ENCODE data around the gene CRTC3.
"Not testable (repeated sequence)": the region's sequence is repeated elsewhere in the genome, so short reads cannot be mapped to it uniquely, and the experiment has no call there.

Gene CRTC3

DNA sequence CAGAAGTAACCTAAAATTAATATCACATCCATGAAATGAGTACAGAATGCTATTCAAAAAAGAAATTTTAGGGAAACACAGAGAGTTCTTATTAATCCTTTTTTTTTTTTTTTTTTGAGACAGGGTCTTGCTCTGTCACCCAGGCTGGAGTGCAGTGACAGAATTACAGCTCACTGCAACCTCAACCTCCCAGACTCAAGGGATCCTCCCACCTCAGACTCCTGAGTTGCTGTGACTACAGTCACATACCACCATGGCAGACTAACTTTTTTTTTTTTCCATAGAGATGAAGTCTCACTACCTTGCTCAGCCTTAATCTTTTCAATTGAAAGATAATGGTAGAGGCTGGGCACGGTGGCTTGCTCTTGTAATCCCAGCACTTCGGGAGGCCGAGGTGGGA is 6.3 kb upstream of the CRTC3 start:
- no peak for DNase-seq (ENCODE audit: low read depth)

DNA sequence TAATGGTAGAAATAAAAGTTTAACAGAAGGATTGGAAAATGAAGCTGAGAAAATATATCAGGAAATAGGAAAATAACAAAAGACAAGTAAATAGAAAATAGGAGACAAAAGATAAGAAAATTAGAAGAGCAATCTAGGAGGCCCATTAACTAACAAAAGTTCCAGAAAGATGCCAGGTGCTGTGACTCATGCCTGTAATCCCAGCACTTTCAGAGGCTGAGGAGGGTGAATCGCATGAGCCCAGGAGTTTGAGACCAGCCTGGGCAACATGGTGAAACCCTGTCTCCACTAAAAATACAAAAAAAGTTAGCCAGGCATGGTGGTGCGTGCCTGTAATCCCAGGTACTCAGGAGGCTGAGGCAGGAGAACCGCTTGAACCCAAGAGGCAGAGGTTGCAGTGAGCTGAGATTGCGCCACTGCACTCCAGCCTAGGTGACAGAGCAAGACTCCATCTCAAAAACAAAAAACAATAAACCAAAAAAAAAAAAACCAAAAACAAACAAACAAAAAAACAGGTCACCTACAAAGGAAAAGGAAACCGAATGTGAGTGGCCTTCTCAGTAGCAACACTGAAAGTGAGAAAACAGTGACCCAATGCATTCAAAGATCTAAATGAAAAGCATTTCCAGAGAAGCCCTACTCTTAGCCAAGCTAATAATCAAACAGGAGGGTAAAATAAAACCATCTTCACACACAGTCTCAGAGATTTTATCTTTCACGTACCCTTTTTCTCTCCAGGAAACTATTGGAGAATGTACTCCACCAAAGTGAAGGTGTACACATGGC is 5.5 kb upstream of the CRTC3 start:
- not testable (repeated sequence) for DNase-seq (ENCODE audit: low read depth)

DNA sequence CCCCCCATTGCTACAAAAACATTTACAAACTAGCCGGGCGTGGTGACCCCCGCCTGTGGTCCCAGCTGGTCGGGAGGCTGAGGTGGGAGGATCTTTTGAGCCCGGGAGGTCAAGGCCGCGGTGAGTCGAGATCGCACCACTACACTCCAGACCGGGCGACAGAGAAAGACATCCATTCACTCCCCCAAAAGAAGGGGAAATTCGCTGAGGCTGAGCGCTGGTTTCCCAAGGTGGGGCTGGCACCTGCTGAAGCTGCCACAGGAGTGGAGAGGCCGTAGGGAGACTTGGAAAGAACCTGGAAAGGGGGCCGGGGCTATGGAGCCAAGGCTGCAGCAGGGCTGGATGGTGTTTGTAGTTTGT is 732 bp upstream of the CRTC3 start:
- no peak for DNase-seq (ENCODE audit: low read depth)

DNA sequence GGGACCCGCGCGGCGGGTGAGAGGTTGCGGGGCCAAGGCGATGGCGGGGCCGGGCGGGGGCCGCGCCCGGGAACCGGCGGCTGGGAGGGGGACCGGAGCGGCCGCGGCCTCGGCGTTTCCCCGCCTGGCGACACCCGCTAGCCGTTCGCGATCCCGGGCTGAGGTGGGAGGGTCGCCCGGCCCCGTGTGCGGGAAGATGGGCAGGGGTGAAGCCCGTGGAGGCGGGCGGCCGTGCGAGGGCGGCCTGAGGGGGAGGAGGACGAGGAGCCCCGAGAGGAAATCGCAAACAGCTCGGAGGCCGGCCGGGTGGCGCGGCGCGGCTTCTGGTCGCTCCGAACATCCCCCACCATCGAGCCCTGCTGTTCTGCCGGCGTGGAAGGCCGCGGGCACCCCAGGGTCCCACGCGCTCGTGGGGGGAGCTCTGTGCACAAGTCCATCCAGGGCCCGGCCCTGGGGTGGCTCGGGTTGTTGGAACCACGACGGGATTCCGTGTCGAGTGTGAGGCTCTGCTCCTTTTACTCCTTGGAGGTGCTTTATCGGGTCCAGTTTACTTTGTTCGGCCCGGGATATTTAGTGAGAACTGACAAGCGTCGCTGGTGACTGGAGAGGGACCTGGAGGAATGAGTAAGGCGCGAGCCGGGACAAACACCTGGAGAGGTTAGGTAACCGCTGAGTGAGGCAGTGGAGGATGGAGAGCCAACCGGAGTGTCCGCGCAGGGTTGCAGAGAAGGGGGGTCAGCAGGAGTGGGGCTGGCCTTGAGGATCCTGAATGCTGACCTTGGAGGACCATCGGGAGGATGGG is 728 bp downstream of the CRTC3 start:
- DNase-seq (ENCODE audit: low read depth) = peak; percentile 26

GRCh38 chr15:90531147-90531546 is 1.4 kb downstream of the CRTC3 start:
- no peak for DNase-seq (ENCODE audit: low read depth)

- DNase-seq (ENCODE audit: low read depth) = no peak
These were observed 5.5 kb downstream of the CRTC3 start for GRCh38 chr15:90535254-90535653.

- DNase-seq (ENCODE audit: low read depth) = no peak
These were observed 10.1 kb downstream of the CRTC3 start for GRCh38 chr15:90539789-90540188.

- no peak for DNase-seq (ENCODE audit: low read depth)
These were observed 11.0 kb downstream of the CRTC3 start for GRCh38 chr15:90540768-90541167.

DNA sequence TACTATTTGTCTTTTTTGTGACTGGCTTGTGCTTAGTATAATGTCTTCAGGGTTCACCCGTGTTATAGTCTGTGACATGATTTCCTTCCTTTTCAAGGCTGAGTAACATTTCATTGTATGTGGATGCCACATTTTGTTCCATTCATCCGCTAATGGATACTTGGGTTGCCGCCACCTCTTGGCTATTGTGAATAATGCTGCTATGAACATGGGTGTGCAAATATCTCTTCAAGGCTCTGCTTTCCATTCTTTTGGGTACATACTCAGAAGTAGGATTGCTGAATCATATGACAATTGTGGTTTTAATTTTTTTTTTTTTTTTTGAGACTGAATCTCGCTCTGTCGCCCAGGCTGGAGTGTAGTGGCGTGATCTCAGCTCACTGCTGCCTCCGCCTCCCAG is 15.4 kb downstream of the CRTC3 start:
- DNase-seq (ENCODE audit: low read depth) = no peak

GRCh38 chr15:90547540-90547939 is 17.8 kb downstream of the CRTC3 start:
- DNase-seq (ENCODE audit: low read depth) = no peak

- no peak for DNase-seq (ENCODE audit: low read depth)
These were observed 21.2 kb downstream of the CRTC3 start for GRCh38 chr15:90550919-90551318.

GRCh38 chr15:90552162-90552928 is 22.6 kb downstream of the CRTC3 start:
- no peak for DNase-seq (ENCODE audit: low read depth)

GRCh38 chr15:90552929-90553211 is 23.1 kb downstream of the CRTC3 start:
- DNase-seq (ENCODE audit: low read depth) = no peak

DNA sequence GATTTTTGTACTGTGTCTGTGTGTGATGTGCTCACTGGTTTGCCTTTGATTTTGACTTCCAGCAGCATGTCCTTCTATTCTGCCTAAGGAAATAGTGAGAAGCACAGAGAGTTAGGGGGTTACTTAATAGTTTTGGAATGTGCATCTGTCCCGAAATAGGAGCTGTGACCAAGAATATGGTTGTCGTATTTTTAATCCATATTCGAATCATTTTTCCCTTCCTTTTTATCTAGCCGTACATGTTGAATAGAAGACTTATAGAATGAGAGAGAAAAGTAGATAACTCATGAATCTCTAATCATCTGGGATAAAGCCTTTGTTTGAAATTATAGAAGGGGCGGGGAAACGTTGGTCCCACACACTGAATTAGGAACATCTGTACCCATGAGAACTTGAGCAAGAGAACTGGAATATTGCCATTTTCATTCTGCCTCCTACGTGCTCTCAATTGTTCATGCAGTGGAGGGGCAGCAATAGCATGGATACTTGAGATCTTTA is 23.6 kb downstream of the CRTC3 start:
- DNase-seq (ENCODE audit: low read depth) = no peak

- no peak for DNase-seq (ENCODE audit: low read depth)
These were observed 27.7 kb downstream of the CRTC3 start for GRCh38 chr15:90557186-90558084.

GRCh38 chr15:90558171-90558573 is 28.4 kb downstream of the CRTC3 start:
- no peak for DNase-seq (ENCODE audit: low read depth)

GRCh38 chr15:90559119-90559518 is 29.4 kb downstream of the CRTC3 start:
- no peak for DNase-seq (ENCODE audit: low read depth)

DNA sequence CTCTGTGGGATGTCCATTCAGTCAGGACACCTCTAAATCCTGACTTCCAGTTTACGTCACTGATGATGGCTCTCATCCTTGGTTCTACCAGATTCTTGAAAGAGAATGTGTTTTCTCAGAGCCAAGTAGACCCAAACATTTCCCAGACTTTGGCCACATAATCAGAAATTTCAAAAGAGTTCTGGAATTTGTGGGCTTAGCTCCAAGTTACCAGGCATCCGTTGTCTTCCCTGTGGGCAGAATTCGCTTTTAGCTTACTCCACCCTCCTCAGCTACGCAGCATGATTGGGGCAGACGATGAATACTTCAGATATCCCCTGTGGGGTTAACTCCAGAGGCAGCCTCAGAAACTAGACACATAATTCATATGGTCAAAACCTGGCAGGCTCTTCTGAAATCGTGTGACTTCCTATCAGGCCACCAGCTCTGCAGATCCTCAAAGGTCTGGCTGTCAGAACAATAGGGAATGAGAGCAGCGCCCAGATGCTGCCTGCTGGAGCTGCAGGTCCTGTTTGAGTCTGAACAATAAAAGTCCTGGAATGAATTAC is 30.6 kb downstream of the CRTC3 start:
- DNase-seq (ENCODE audit: low read depth) = no peak

GRCh38 chr15:90561344-90562244 is 31.9 kb downstream of the CRTC3 start:
- DNase-seq (ENCODE audit: low read depth) = no peak

DNA sequence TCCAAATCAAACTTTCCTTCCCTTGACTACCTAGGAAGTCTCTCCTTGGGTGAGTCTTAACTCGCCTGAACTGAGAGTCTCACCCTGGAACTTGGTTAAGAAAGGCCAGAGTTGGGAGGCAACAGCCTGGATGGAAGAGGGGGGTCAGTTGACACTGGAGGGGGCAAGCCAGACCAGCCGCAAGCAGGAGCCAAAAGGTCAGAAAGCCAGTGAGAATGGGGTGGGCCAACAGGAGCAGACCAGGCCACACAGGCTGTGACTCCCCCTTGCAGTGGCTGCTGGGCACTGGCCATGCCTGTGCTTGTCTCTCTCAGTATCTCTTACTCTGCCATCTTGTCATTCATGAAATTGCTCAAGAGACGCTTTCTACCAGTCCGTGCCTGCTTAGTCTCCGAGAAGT is 32.9 kb downstream of the CRTC3 start:
- no peak for DNase-seq (ENCODE audit: low read depth)

Measured in activated T-cell treated with anti-CD3 and anti-CD28 coated beads for 1 hour (primary cell).